ENCODE data around the gene NXPE2. TPM values are rescaled to one million over a fixed set of nuclear protein-coding genes. Genes with fewer than 3 reads are reported as not detected.

Gene NXPE2
- total RNA-seq, 1 donor from 2014 or later: not detected

Other genes with a start within 250 kb of the NXPE2 start
- gene REXO2, start 239.1 kb upstream of the NXPE2 start, total RNA-seq: 78.4 TPM
- gene NXPE1, start 118.6 kb upstream of the NXPE2 start, total RNA-seq: not detected
- not detected for gene NXPE4, start 82.7 kb upstream of the NXPE2 start, total RNA-seq

Data from upper lobe of right lung (tissue), 1 donor.